IMR-90 (cell line): Measurements from ENCODE around the gene GPR183. TPM values are rescaled to one million over a fixed set of nuclear protein-coding genes. Genes with fewer than 3 reads are reported as not detected.
"Not testable (repeated sequence)": the region's sequence is repeated elsewhere in the genome, so short reads cannot be mapped to it uniquely, and the experiment has no call there.

Experiments used
- ATAC-seq: fragments of 200-7000 bp; cut with Tn5 transposase; 2 replicates; pipeline ENCODE4 v1.9.1; 2020; ENCODE audit warnings: low read depth, mild to moderate bottlenecking, moderate library complexity
- BruUV-seq: library from RNA; stranded (reverse); fragments of 400-500 nt; replicated peaks from 2 replicates; lab custom pipeline; 2021; lab: Mats Ljungman, UMichigan
- CTCF ChIA-PET: fragments of 300-600 bp; formaldehyde crosslinking; extraction: SDS; loops from one replicate; lab custom pipeline; 2021; ENCODE audit warnings: antibody characterized with exemption; lab: Yijun Ruan, JAX
- POLR2A ChIA-PET: fragments of 300-600 bp; sonication (Branson Sonifier 250); formaldehyde crosslinking; loops from one replicate; lab custom pipeline; 2022; ENCODE audit warnings: antibody characterized with exemption; ENCODE audit not compliant: unreplicated experiment; lab: Charles Lee
- DNase-seq: peaks from one replicate; pipeline ENCODE4 v3.0.0; 2013
- H2AFZ ChIP-seq: replicated peaks from 2 replicates; pipeline ENCODE3; 2013; ENCODE audit warnings: low read length, mild to moderate bottlenecking; ENCODE audit not compliant: poor library complexity
- H2AK5ac ChIP-seq: 2 replicates; pipeline ENCODE4 v1.6.1; 2013; ENCODE audit warnings: low read depth, low read length, inconsistent platforms
- H2AK9ac ChIP-seq: replicated peaks from 2 replicates; pipeline ENCODE3; 2013; ENCODE audit warnings: mild to moderate bottlenecking, low read depth, low read length, moderate library complexity; ENCODE audit not compliant: poor library complexity
- H2BK120ac ChIP-seq: 2 replicates; pipeline ENCODE4 v1.6.1; 2013; ENCODE audit warnings: low read depth, low read length, inconsistent platforms
- H2BK15ac ChIP-seq: 3 replicates; pipeline ENCODE4 v1.6.1; 2013; ENCODE audit warnings: low read depth, low read length, inconsistent platforms
- H2BK20ac ChIP-seq: 2 replicates; pipeline ENCODE4 v1.6.1; 2013; ENCODE audit warnings: low read depth, mild to moderate bottlenecking, inconsistent platforms, low read length, moderate library complexity
- H2BK5ac ChIP-seq: 2 replicates; pipeline ENCODE4 v1.6.1; 2013; ENCODE audit warnings: mild to moderate bottlenecking, low read depth, low read length, inconsistent platforms; ENCODE audit not compliant: poor library complexity, severe bottlenecking
- H3K14ac ChIP-seq: replicated peaks from 2 replicates; pipeline ENCODE4 v1.6.1; 2013; ENCODE audit warnings: low read depth, low read length, inconsistent platforms
- H3K18ac ChIP-seq: 2 replicates; pipeline ENCODE4 v1.6.1; 2013; ENCODE audit warnings: low read depth, low read length, control low read depth
- H3K23ac ChIP-seq: 2 replicates; pipeline ENCODE4 v1.6.1; 2013; ENCODE audit warnings: low read depth, low read length, inconsistent platforms
- H3K27ac ChIP-seq: 2 replicates; pipeline ENCODE4 v1.5.1; 2013; ENCODE audit warnings: mild to moderate bottlenecking, control low read depth, low read length; ENCODE audit not compliant: insufficient read depth
- H3K27me3 ChIP-seq: 2 replicates; pipeline ENCODE4 v1.6.1; 2013; ENCODE audit warnings: low read length; ENCODE audit not compliant: control insufficient read depth, insufficient read depth
- H3K36me3 ChIP-seq: 2 replicates; pipeline ENCODE4 v1.6.1; 2013; ENCODE audit warnings: low read length, mixed read lengths; ENCODE audit not compliant: control insufficient read depth, insufficient read depth
- H3K4ac ChIP-seq: 2 replicates; pipeline ENCODE4 v1.6.1; 2013; ENCODE audit warnings: low read depth, low read length, inconsistent platforms
- H3K4me1 ChIP-seq: 2 replicates; pipeline ENCODE4 v1.6.1; 2013; ENCODE audit warnings: low read length, mixed read lengths; ENCODE audit not compliant: control insufficient read depth, insufficient read depth
- H3K4me2 ChIP-seq: 2 replicates; pipeline ENCODE4 v1.6.1; 2013; ENCODE audit warnings: low read depth, mild to moderate bottlenecking, control low read depth, low read length, moderate library complexity
- H3K4me3 ChIP-seq: 2 replicates; pipeline ENCODE4 v1.5.1; 2013; ENCODE audit warnings: low read depth, mild to moderate bottlenecking, control low read depth, low read length, moderate library complexity; ENCODE audit not compliant: insufficient read depth
- H3K56ac ChIP-seq: 2 replicates; pipeline ENCODE4 v1.6.1; 2013; ENCODE audit warnings: low read length, inconsistent platforms; ENCODE audit not compliant: insufficient read depth; ENCODE audit errors: extremely low read depth
- H3K79me1 ChIP-seq, 2 experiments: 2 replicates each; pipeline ENCODE4 v1.6.1; 2013; ENCODE audit warnings: low read length in 2 of 2, inconsistent platforms in 1 of 2, low read depth in 1 of 2
- H3K9ac ChIP-seq: 2 replicates; pipeline ENCODE4 v1.6.1; 2013; ENCODE audit warnings: low read depth, low read length, control low read depth
- H3K9me1 ChIP-seq: 2 replicates; pipeline ENCODE4 v1.6.1; 2013; ENCODE audit warnings: low read length, inconsistent platforms; ENCODE audit not compliant: insufficient read depth
- H3K9me3 ChIP-seq: 2 replicates; pipeline ENCODE4 v1.6.1; 2013; ENCODE audit warnings: low read length; ENCODE audit not compliant: control insufficient read depth, insufficient read depth
- H4K20me1 ChIP-seq: 2 replicates; pipeline ENCODE4 v1.6.1; 2013; ENCODE audit warnings: low read length, inconsistent platforms; ENCODE audit not compliant: insufficient read depth
- H4K5ac ChIP-seq: 2 replicates; pipeline ENCODE4 v1.6.1; 2013; ENCODE audit warnings: mild to moderate bottlenecking, low read depth, low read length, control low read depth
- H4K8ac ChIP-seq, 2 experiments: 2 replicates each; pipeline ENCODE4 v1.6.1; 2013; ENCODE audit warnings: low read depth in 2 of 2, low read length in 2 of 2, control low read depth in 1 of 2, inconsistent platforms in 1 of 2
- H4K91ac ChIP-seq: 2 replicates; pipeline ENCODE4 v1.6.1; 2013; ENCODE audit warnings: low read depth, low read length, inconsistent platforms; ENCODE audit not compliant: insufficient read depth
- WGBS, 2 experiments: methylation state at CpG; one replicate each; pipeline versions ENCODE4 v1.1.5 to v1.1.7; 2013; ENCODE audit warnings: missing lambda C conversion rate in 2 of 2; ENCODE audit not compliant: insufficient read length in 1 of 2; ENCODE audit errors: extremely low coverage in 2 of 2; 5-methylcytosine and 5-hydroxymethylcytosine counted together
- dilution Hi-C: fragments of 300-500 bp; cut with HindIII; formaldehyde crosslinking; loops from one replicate; pipeline ENCODE4 v1.14.3; 2018; ENCODE audit warnings: low sequenced_read_pairs; ENCODE audit not compliant: unreplicated experiment
- in situ Hi-C: fragments of 300-500 bp; cut with MboI; formaldehyde crosslinking; loops from 3 replicates; pipeline ENCODE4 v1.14.3; 2019; ENCODE audit warnings: low sequenced_read_pairs, inconsistent platforms, mixed read lengths
- intact Hi-C: fragments of 100-400 bp; cut with micrococcal nuclease; formaldehyde crosslinking; loops from 2 replicates; pipeline ENCODE4 v1.10.0; 2022
- polyA plus RNA-seq, 3 experiments: library from polyadenylated mRNA; depleted of rRNA; stranded (reverse); fragments of >200 nt; gene quantifications; 2 replicates each; pipeline ENCODE4 v1.2.3, GENCODE V29; 2012; ENCODE audit warnings: low replicate concordance in 1 of 3
- total RNA-seq: library from RNA; depleted of rRNA; stranded (reverse); fragments of >200 nt; gene quantifications from 2 replicates; pipeline ENCODE4 v1.2.3, GENCODE V29; 2012

GPR183 gene
- total and polyA plus RNA-seq, 2 of the 4 experiments (the other 2 are of a cell fraction), result 0.18 to 0.31 TPM

DNA sequence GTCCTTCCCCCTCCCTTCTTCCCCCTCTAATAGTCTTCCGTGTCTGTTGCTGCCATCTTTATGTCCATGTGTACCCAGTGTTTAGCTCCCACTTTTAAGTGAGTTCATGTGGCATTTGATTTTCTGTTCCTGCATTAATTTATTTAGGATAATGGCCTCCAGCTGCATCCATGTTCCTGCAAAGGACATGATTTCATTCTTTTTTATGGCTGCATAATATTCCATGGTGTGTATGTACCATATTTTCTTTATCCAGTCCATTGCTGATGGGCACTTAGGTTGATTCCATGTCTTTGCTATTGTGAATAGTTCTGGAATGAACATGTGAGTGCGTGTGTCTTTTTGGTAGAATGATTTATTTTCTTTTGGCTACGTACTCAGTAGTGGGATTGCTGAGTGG is 58.0 kb downstream of the GPR183 start:
- H3K27me3 ChIP-seq, H4K20me1 ChIP-seq, H2BK20ac ChIP-seq, H3K36me3 ChIP-seq, H3K4me3 ChIP-seq, in situ Hi-C loops, H2BK120ac ChIP-seq, H3K4ac ChIP-seq, CTCF ChIA-PET, H3K14ac ChIP-seq, DNase-seq, H3K79me1 ChIP-seq, H3K9ac ChIP-seq, H4K5ac ChIP-seq, H3K4me1 ChIP-seq, BruUV-seq, H2AK9ac ChIP-seq, H4K91ac ChIP-seq, H3K9me1 ChIP-seq, H3K27ac ChIP-seq, ATAC-seq, H2BK5ac ChIP-seq, intact Hi-C loops, H2AK5ac ChIP-seq, H3K9me3 ChIP-seq, H3K56ac ChIP-seq, H3K23ac ChIP-seq, dilution Hi-C loops, H3K18ac ChIP-seq, H4K8ac ChIP-seq, H3K4me2 ChIP-seq, POLR2A ChIA-PET, H2AFZ ChIP-seq, H2BK15ac ChIP-seq: not testable (repeated sequence)
- WGBS, 2 experiments, result no CpG with 5 or more reads among the region's 3 CpGs
